OCI-LY3 (cell line): ENCODE results near the gene PPP2R5E.

Experiments
- H2AFZ ChIP-seq: fragments of 200-600, 300-600 bp; shearing (Covaris generic); 2 replicates; pipeline ENCODE4 v1.6.0; 2014; ENCODE audit warnings: antibody characterized with exemption, low read depth, low read length
- H3K27ac ChIP-seq: fragments of 200-600, 300-600 bp; sonication (generic); 2 replicates; pipeline ENCODE4 v1.5.1; 2014; ENCODE audit warnings: mild to moderate bottlenecking, low read length, moderate library complexity, mixed read lengths
- H3K27me3 ChIP-seq: fragments of 200-600, 300-600 bp; sonication (generic); 2 replicates; pipeline ENCODE4 v1.6.1; 2014; ENCODE audit warnings: low read depth, low read length, mixed read lengths
- H3K36me3 ChIP-seq: fragments of 200-600, 300-600 bp; sonication (generic); replicated peaks from 2 replicates; pipeline ENCODE3; 2014; ENCODE audit warnings: low read depth, low read length, mixed read lengths
- H3K4me1 ChIP-seq: fragments of 300-600, 200-600 bp; sonication (generic); 2 replicates; pipeline ENCODE4 v1.6.1; 2014; ENCODE audit warnings: low read length, mixed read lengths
- H3K4me2 ChIP-seq: fragments of 200-600, 300-600 bp; sonication (generic); 2 replicates; pipeline ENCODE4 v1.6.1; 2014; ENCODE audit warnings: low read length, mixed read lengths
- H3K4me3 ChIP-seq: fragments of 300-600, 200-600 bp; sonication (generic); 2 replicates; pipeline ENCODE4 v1.5.1; 2014; ENCODE audit warnings: antibody characterized with exemption, mild to moderate bottlenecking, low read length, moderate library complexity
- H3K79me2 ChIP-seq: fragments of 300-600, 200-600 bp; shearing (Covaris generic); 2 replicates; pipeline ENCODE4 v1.6.1; 2014; ENCODE audit warnings: mild to moderate bottlenecking, low read length, mixed read lengths
- H3K9ac ChIP-seq: fragments of 300-600, 200-600 bp; shearing (Covaris generic); 2 replicates; pipeline ENCODE4 v1.6.0; 2014; ENCODE audit warnings: mild to moderate bottlenecking, low read length, moderate library complexity
- H3K9me3 ChIP-seq: fragments of 200-600, 300-600 bp; shearing (Covaris generic); 2 replicates; pipeline ENCODE4 v1.6.1; 2014; ENCODE audit warnings: low read length, mixed read lengths; ENCODE audit not compliant: insufficient read depth
- H4K20me1 ChIP-seq: fragments of 200-600, 300-600 bp; sonication (generic); 2 replicates; pipeline ENCODE4 v1.6.1; 2016; ENCODE audit warnings: low read length, mixed read lengths; ENCODE audit not compliant: insufficient read depth
- CTCF ChIP-seq: fragments of 200-600, 300-600 bp; sonication (generic); IDR thresholded peaks from 2 replicates; pipeline ENCODE4 v1.5.1; 2014; ENCODE audit warnings: antibody characterized with exemption, low read length, low read depth
- EZH2phosphoT487 ChIP-seq: fragments of 200-600 bp; shearing (Covaris generic); IDR thresholded peaks from 2 replicates; pipeline ENCODE4 v1.6.1; 2018; ENCODE audit warnings: antibody characterized with exemption, mixed run types, low read depth

PPP2R5E gene

DNA sequence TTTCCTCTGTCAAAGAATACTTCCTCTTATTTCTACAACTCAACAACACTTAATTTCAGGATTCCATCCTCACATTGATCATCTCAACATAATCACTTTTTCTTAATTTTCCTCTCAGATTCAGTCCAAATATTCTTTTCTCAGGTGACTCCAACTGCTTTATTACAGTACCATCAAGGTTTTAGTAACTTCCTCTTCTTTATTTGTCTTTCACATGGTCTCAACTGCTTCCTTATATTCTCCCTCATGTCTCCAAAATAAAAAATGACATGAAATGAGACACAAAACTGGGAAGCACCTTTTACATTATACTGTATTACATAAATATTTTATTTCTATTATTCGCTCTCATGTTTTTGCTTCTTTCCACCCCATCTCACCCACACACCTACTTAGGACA lies 55.5 kb downstream of the PPP2R5E start:
- no peaks in the 10 kb centered on the region for H3K36me3 ChIP-seq
- TF ChIP-seq CTCF (no peak), EZH2phosphoT487 (no peak)
- H3K9me3 ChIP-seq, result no peaks in the 10 kb centered on the region
- H3K79me2 ChIP-seq, result peaks cover 83% of the 10 kb centered on the region
- H4K20me1 ChIP-seq, result peaks cover 17% of the 10 kb centered on the region; the same call in 1 of the 2 replicates
- no peak overlapping the region for H3K4me3 ChIP-seq
- H3K9ac ChIP-seq, result no peak overlapping the region
- H3K4me1 ChIP-seq, result peaks cover 57% of the 10 kb centered on the region
- H2AFZ ChIP-seq, result no peak overlapping the region
- H3K27me3 ChIP-seq, result no peaks in the 10 kb centered on the region
- no peak overlapping the region for H3K27ac ChIP-seq
- H3K4me2 ChIP-seq, result no peak overlapping the region

DNA sequence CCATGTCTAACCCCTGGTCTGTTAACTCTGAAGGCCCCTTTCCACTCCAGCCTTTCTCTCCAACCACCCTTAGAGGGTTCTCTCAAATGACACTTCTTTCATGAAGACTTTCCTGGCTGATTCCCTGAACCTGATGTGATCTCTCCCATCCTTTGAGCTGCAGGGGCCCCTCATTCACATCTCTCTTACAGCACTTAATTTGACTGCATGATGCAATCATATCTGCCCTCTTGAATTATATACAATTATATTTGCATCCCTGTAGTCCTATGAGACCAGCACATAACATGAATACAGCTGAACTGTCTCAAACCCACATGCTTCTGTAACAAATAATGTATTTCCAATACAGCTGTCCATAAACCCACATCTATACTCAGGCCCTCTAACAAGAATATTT lies 56.4 kb downstream of the PPP2R5E start:
- Histone ChIP-seq H3K79me2 (peaks cover 81% of the 10 kb centered on the region), H3K4me2 (no peak overlapping the region), H3K9me3 (no peaks in the 10 kb centered on the region), H3K27ac (no peak overlapping the region), H3K4me1 (peaks cover 52% of the 10 kb centered on the region), H3K9ac (no peak overlapping the region), H3K27me3 (no peaks in the 10 kb centered on the region), H3K36me3 (no peaks in the 10 kb centered on the region), H3K4me3 (no peak overlapping the region), H4K20me1 (peaks cover 20% of the 10 kb centered on the region; the same call in 1 of the 2 replicates), H2AFZ (no peak overlapping the region)
- no peak for TF ChIP-seq CTCF
- no peak for TF ChIP-seq EZH2phosphoT487

GRCh38 chr14:63483315-63483714 lies 59.9 kb downstream of the PPP2R5E start:
- peaks cover 84% of the 10 kb centered on the region for H3K79me2 ChIP-seq
- H3K4me2 ChIP-seq, result no peak overlapping the region
- no peak overlapping the region for H3K9ac ChIP-seq
- peaks cover 27% of the 10 kb centered on the region; the same call in 1 of the 2 replicates for H4K20me1 ChIP-seq
- no peak overlapping the region for H2AFZ ChIP-seq
- no peaks in the 10 kb centered on the region for H3K9me3 ChIP-seq
- no peak overlapping the region for H3K27ac ChIP-seq
- TF ChIP-seq EZH2phosphoT487, result no peak
- TF ChIP-seq CTCF, result no peak
- H3K4me1 ChIP-seq, result peaks cover 54% of the 10 kb centered on the region
- no peak overlapping the region for H3K4me3 ChIP-seq
- H3K36me3 ChIP-seq, result no peaks in the 10 kb centered on the region
- no peaks in the 10 kb centered on the region for H3K27me3 ChIP-seq

DNA sequence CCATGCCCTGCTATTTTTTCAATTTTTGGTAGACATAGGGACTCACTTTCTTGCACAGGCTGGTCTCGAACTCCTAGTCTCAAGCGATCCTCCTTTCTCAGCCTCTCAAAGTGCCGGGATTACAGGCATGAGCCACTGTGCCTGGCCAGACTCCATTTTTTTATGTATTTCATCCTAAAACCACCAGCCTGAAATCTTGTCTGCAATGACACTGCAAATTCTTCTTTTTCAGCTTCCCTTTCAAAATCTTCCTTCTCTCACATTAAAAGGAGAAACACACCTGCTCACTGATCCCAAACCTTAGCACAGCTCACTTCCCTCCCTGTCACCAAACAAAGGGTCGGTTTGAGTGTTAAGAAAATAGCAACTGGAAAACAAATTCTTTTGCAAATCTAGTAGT lies 62.6 kb downstream of the PPP2R5E start:
- H3K9me3 ChIP-seq, result no peaks in the 10 kb centered on the region
- no peak overlapping the region for H3K4me2 ChIP-seq
- TF ChIP-seq EZH2phosphoT487 (no peak), CTCF (no peak)
- peaks cover 20% of the 10 kb centered on the region; the same call in 1 of the 2 replicates for H4K20me1 ChIP-seq
- H3K4me3 ChIP-seq, result no peak overlapping the region
- peaks cover 58% of the 10 kb centered on the region for H3K4me1 ChIP-seq
- H3K9ac ChIP-seq, result no peak overlapping the region
- peaks cover 80% of the 10 kb centered on the region for H3K79me2 ChIP-seq
- no peak overlapping the region for H2AFZ ChIP-seq
- H3K27me3 ChIP-seq, result no peaks in the 10 kb centered on the region
- no peak overlapping the region for H3K27ac ChIP-seq
- H3K36me3 ChIP-seq, result no peaks in the 10 kb centered on the region
